HuH-7 (cell line): ENCODE results near the gene TRMT44.

Source experiments
- DNase-seq: peaks from one replicate; pipeline ENCODE4 v3.0.0; 2011; ENCODE audit warnings: low spot score

TRMT44 gene

DNA sequence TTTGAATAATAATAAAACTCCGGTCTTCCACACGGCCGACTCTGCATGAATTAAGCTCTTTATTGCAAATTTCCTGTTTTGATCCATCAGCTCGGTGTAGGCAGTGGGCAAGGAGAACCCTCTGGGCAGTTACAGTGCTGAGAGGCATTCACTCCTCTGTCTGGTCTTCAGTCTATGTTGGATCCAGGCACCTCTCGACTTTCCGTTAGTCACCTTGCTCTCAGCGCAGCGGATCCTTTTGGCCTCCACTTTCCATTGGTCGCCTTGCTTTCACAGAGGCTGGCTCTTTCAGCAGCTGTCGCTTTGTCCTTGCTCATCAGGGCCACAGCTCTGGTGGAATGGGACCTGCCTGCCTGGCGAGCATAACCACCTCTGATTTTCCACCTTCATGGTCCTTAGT is 52.9 kb downstream of the TRMT44 start:
- DNase-seq: no peak

DNA sequence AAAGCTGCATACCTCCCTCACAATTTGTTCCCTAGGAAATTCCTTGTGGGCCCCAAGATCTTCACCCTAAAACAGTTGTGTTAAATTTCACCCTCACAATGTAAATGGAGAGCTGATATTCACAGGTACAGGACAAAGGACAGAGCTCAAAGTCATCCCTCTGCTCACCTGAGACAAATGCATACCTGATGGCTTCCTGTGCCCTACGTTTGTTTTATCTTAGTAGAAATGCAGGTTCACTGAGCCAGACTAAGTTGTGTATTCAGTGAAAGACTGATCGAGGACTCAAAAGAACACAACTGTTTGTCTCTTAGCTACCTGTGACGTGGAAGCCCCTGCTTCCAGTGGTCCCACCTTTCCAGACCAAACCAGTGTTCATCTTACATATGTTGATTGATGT is 53.6 kb downstream of the TRMT44 start:
- no peak for DNase-seq

DNA sequence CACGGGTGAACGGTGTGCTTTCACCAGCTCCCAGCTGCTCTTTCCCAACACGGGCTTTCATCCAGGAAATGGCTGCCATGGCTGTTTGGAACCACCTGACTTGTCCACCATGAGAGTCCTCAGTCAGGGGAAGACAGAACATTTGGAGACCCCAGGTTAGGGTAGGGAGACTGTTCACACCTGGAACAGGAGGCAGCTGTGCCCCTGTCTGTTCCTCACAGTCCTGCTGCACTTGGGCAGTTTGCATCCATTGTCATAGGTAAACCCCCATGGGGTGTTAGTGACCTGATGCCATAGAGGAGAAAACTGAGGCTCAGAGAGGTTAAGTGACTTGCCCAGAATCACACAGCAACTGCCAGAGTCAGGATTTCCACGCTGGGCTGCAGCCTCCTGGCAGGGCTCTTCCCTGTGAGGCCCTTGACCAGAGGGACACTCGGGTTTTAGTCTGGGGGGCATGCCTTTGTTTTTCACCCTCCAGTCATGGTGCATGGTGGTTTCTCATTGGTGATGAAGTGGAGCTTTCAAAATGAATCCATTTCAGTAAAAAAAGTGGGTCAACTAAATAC is 54.5 kb downstream of the TRMT44 start:
- DNase-seq: no peak

- no peak for DNase-seq
Measured at GRCh38 chr4:8495803-8496202, 55.2 kb downstream of the TRMT44 start.

- no peak for DNase-seq
Measured at GRCh38 chr4:8497762-8498161, 57.2 kb downstream of the TRMT44 start.

- DNase-seq: no peak
Measured at GRCh38 chr4:8500966-8501365, 60.4 kb downstream of the TRMT44 start.

DNA sequence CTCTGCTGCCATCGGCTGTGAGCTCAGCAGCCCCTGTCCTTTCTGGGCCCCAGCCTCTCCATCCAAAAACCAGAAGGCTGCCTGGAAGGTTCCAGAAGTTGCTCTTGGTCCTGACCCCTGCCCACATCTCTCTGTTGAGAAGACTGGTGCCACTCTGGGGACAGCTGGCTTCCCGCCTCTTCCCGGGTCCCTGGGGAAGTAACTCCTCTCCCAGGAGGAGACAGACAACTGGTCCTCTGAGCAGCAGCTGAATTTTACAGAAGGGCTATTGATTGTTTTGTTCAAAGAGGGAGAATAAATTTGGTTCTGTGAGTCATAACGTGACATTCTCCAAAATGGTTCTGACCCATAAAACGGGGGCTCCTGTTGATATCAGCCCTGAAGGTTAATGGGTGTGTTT is 61.2 kb downstream of the TRMT44 start:
- DNase-seq: no peak

GRCh38 chr4:8502371-8502770 is 61.8 kb downstream of the TRMT44 start:
- DNase-seq: no peak

GRCh38 chr4:8502836-8503585 is 62.4 kb downstream of the TRMT44 start:
- DNase-seq: no peak

GRCh38 chr4:8503801-8504200 is 63.2 kb downstream of the TRMT44 start:
- no peak for DNase-seq

GRCh38 chr4:8504279-8505007 is 63.9 kb downstream of the TRMT44 start:
- no peak for DNase-seq

GRCh38 chr4:8505229-8505628 is 64.7 kb downstream of the TRMT44 start:
- DNase-seq: no peak

- no peak for DNase-seq
Measured at GRCh38 chr4:8506006-8506372, 65.4 kb downstream of the TRMT44 start.

DNA sequence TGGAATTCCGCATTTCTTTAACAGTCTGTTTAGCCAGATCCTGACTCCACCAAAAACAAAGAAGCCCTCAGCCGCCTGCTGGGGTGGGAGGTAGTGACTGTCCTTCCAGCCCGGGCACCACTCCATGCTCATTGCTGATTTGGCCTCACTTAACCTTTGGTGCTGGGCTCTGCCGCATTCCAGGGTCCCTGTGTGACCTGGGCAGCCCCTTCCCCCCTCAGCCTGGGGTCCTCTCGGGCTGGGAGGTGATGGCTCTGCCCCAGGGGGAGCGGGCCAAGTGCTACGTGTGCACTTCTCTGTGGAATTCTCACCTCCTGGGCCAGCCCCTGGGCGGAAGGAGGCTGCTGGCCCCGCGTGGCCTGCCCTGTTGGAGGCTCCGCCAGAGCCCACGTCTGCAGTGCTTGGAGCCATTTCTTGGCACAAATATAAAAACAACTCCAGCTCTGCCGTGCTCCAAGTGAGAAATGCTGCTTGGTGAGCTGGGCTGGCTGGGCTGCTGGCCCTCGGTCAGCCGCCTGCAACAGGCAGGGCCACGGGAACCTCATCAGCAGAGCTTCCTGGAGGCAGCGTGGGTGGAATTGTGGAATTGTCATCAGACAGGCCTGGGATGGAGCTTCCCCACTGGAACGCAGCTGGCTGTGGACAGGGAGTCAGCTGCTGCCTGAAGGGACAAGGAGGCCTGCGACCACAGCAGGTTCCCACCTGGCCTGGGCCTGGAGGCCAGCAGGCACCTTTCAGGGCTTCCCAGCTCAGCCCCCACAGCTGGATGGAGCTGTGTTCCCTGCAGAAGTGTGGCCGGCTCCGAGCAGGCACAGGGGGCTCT is 66.0 kb downstream of the TRMT44 start:
- DNase-seq: no peak

DNA sequence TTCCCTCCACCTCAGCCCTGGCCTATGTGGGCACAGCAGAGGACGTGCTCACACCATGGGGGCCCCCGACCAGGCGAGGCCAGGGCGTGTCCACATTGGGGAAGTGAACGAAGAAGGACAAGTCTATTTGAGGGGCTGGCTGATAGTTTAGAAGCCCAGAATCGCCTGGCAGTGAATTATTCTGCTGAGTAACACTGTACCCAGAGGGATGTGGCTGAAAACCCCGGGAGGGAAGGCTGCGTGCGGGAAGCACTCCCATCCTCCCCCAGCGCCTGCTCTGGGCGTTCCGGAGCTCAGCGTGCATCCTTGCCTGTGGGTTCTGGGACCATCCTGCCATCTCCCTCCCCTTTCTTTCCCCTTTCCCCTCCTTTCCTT is 66.6 kb downstream of the TRMT44 start:
- no peak for DNase-seq

DNA sequence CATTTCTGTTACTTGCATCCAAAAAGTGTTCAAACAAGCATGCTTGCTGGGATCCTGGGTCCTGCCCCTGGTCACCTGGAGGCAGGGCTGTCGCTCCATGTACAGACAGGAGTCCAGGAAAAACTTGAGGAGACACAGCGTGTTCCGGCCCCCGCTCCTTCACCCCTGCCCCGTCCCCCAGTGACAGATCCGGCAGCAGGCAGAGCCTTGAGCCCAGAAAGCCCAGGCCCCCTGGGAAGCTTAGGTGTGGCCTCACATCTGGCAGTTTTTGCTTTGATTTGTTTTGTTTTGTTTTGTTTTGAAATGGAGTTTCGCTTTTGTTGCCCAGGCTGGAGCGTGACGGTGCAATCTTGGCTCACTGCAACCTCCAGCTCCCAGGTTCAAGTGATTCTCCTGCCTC is 67.0 kb downstream of the TRMT44 start:
- DNase-seq: no peak

- no peak for DNase-seq
Measured at GRCh38 chr4:8508266-8508665, 67.7 kb downstream of the TRMT44 start.

- DNase-seq: no peak
Measured at GRCh38 chr4:8508740-8509139, 68.2 kb downstream of the TRMT44 start.

- no peak for DNase-seq
Measured at GRCh38 chr4:8509311-8509950, 68.9 kb downstream of the TRMT44 start.

- DNase-seq: no peak
Measured at GRCh38 chr4:8510191-8510590, 69.6 kb downstream of the TRMT44 start.

DNA sequence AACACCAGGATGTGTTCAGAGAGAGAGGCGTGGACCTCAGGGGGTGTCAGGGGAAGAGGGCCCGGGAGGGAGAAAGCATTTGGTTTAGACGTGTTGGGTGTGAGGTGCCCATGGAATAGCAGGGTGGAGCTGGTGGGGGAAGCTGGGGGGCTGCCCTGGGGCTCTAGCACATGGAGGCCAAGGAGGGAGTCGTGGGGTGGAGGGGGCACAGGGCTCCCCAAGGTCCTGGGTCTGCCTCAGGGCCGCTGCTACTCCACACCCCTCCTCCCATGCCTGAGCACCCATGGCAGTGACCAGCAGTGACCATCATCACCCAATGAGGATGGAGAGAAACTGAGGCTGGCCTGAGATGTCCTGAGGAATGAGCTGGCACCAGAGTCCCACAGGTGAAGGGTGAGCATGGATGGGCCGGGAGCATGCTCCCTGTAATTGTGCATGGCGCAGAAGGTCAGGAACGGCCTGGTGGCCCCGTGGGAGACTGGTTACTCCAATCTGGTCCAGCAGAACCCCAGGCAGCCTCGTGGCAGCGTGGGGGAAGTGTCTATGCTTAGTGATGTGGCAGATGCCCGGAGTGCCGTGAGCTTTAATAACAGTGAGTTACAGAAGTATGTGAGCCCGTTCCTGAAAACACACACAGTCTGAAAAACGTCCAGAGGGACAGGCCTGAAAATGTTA is 70.2 kb downstream of the TRMT44 start:
- DNase-seq: no peak

DNA sequence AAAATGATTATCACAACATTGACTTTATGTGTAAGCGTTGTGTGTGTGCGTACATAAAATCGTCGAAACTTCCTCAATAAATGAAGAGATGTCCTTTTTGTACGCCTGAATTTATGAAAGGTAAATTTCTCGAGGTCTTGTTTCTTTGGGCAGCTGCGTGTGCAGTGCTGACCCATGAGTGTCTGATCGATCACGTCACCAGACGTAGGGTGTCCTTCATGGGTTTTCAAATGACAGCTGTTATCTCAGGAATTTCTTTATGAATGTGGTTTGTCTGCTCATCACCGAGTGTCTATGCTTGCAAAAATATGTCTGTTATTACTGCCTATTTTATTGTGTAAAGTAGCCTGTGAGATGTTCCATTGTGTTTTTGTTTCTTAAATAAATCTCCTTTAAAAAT is 71.9 kb downstream of the TRMT44 start:
- DNase-seq: no peak
